CD14-positive monocyte (primary cell): ENCODE results near the gene TMEM151A. TPM values are rescaled to one million over a fixed set of nuclear protein-coding genes. Genes with fewer than 3 reads are reported as not detected.

ENCODE experiments used
- DNase-seq, 3 donors: peaks; one replicate each; pipeline ENCODE4 v3.0.0-alpha.2; 2011 to 2022
- H2AFZ ChIP-seq: 2 replicates; pipeline ENCODE4 v1.6.0; 2012; ENCODE audit warnings: mild to moderate bottlenecking, low read depth, low read length, inconsistent platforms; ENCODE audit not compliant: insufficient read depth, poor library complexity, severe bottlenecking
- H3K27ac ChIP-seq, 2 donors: 1 replicate in 1 of 2; 2 replicates in 1 of 2; pipeline ENCODE4 v1.5.1; 2012 to 2013; ENCODE audit warnings: low read length in 2 of 2, control low read depth in 1 of 2, inconsistent platforms in 1 of 2, low read depth in 1 of 2, mild to moderate bottlenecking in 1 of 2
- H3K27me3 ChIP-seq, 2 donors: one replicate each; pipeline versions ENCODE4 v1.6.0 to v1.6.1; 2011 to 2013; ENCODE audit warnings: low read length in 2 of 2; ENCODE audit not compliant: control insufficient read depth in 2 of 2, insufficient read depth in 2 of 2
- H3K36me3 ChIP-seq, 2 donors: replicated peaks in 1 of 2; 1 replicate in 1 of 2; 2 replicates in 1 of 2; pipeline versions ENCODE4 v1.5.1 to v1.6.1; 2012 to 2013; ENCODE audit warnings: low read length in 2 of 2, control low read depth in 1 of 2, inconsistent platforms in 1 of 2, mild to moderate bottlenecking in 1 of 2; ENCODE audit not compliant: insufficient read depth in 2 of 2, control insufficient read depth in 1 of 2
- H3K4me1 ChIP-seq, 2 donors: 1 replicate in 1 of 2; 2 replicates in 1 of 2; pipeline versions ENCODE4 v1.5.1 to v1.6.1; 2012 to 2013; ENCODE audit warnings: low read length in 2 of 2, control low read depth in 1 of 2, inconsistent platforms in 1 of 2, mild to moderate bottlenecking in 1 of 2, moderate library complexity in 1 of 2; ENCODE audit not compliant: insufficient read depth in 2 of 2, control insufficient read depth in 1 of 2
- H3K4me2 ChIP-seq: replicated peaks from 2 replicates; pipeline ENCODE3; 2012; ENCODE audit warnings: low read length, moderate library complexity, mild to moderate bottlenecking; ENCODE audit not compliant: poor library complexity, severe bottlenecking; ENCODE audit errors: extremely low read depth
- H3K4me3 ChIP-seq, 3 experiments: fragments of 200-600 bp in 1 of 3; sonication (generic) in 1 of 3; replicated peaks in 1 of 3; 1 replicate in 2 of 3; 2 replicates in 1 of 3; pipeline ENCODE4 v1.5.1; 2011 to 2013; ENCODE audit warnings: low read length in 3 of 3, mild to moderate bottlenecking in 3 of 3, control low read depth in 2 of 3, low read depth in 2 of 3, inconsistent platforms in 1 of 3, moderate library complexity in 1 of 3
- H3K79me2 ChIP-seq: 2 replicates; pipeline ENCODE4 v1.6.0; 2012; ENCODE audit warnings: mild to moderate bottlenecking, control low read depth, inconsistent platforms, low read length, moderate library complexity; ENCODE audit not compliant: insufficient read depth
- H3K9ac ChIP-seq: 2 replicates; pipeline ENCODE4 v1.6.0; 2017; ENCODE audit warnings: low read length, mild to moderate bottlenecking; ENCODE audit not compliant: insufficient read depth, poor library complexity, severe bottlenecking
- H3K9me3 ChIP-seq, 2 donors: replicated peaks in 1 of 2; 1 replicate in 1 of 2; 2 replicates in 1 of 2; pipeline versions ENCODE4 v1.5.1 to v1.6.1; 2012 to 2013; ENCODE audit warnings: low read length in 2 of 2, control low read depth in 1 of 2; ENCODE audit not compliant: control insufficient read depth in 1 of 2, insufficient read depth in 1 of 2
- H4K20me1 ChIP-seq: 2 replicates; pipeline ENCODE4 v1.6.0; 2012; ENCODE audit warnings: mild to moderate bottlenecking, low read length, control low read depth, moderate library complexity; ENCODE audit not compliant: insufficient read depth
- H3K27ac Mint-ChIP-seq, 7 donors: one replicate each; pipeline ENCODE4 v1.8.0; 2020; ENCODE audit warnings: mild to moderate bottlenecking in 7 of 7, mixed read lengths in 7 of 7, moderate library complexity in 6 of 7, inconsistent platforms in 2 of 7
- H3K27me3 Mint-ChIP-seq, 3 donors: one replicate each; pipeline ENCODE4 v1.8.0; 2021 to 2022; ENCODE audit warnings: low read depth in 3 of 3, mild to moderate bottlenecking in 3 of 3, mixed read lengths in 3 of 3, moderate library complexity in 3 of 3, inconsistent platforms in 1 of 3
- H3K36me3 Mint-ChIP-seq, 2 donors: one replicate each; pipeline ENCODE4 v1.8.0; 2020; ENCODE audit warnings: mixed read lengths in 2 of 2, inconsistent platforms in 1 of 2, mild to moderate bottlenecking in 1 of 2
- H3K4me1 Mint-ChIP-seq: one replicate; pipeline ENCODE4 v1.8.0; 2020; ENCODE audit warnings: mild to moderate bottlenecking, mixed read lengths
- H3K4me3 Mint-ChIP-seq, 2 donors: one replicate each; pipeline ENCODE4 v1.8.0; 2020; ENCODE audit warnings: mild to moderate bottlenecking in 2 of 2, mixed read lengths in 2 of 2, moderate library complexity in 1 of 2
- H3K9me3 Mint-ChIP-seq, 7 donors: one replicate each; pipeline ENCODE4 v1.8.0; 2020 to 2022; ENCODE audit warnings: mixed read lengths in 7 of 7, mild to moderate bottlenecking in 6 of 7, moderate library complexity in 6 of 7, inconsistent platforms in 2 of 7
- CTCF ChIP-seq: fragments of 200-600 bp; IDR thresholded peaks from one replicate; pipeline ENCODE4 v1.8.0; 2022; ENCODE audit warnings: antibody characterized with exemption, mild to moderate bottlenecking
- WGBS: methylation state at CpG from one replicate; pipeline ENCODE4 v1.1.5; 2013; ENCODE audit warnings: missing lambda C conversion rate; ENCODE audit not compliant: insufficient coverage; 5-methylcytosine and 5-hydroxymethylcytosine counted together
- intact Hi-C, 2 donors: fragments of 100-400 bp; cut with micrococcal nuclease; formaldehyde crosslinking; loops; one replicate each; pipeline versions ENCODE4 v1.15.0 to v1.15.1; 2023
- polyA plus RNA-seq, 3 donors: library from polyadenylated mRNA; depleted of rRNA in 1 of 3; unstranded in 2 of 3; stranded (reverse) in 1 of 3; fragments of 300-500 nt in 2 of 3; fragments of >200 nt in 1 of 3; fragmentation: Illumina TruSeq in 2 of 3; gene quantifications; 1 replicate in 2 of 3; 2 replicates in 1 of 3; pipeline ENCODE4 v1.2.3, GENCODE V29; 2012 to 2021

TMEM151A gene
- polyA plus RNA-seq, 3 donors: not detected

DNA sequence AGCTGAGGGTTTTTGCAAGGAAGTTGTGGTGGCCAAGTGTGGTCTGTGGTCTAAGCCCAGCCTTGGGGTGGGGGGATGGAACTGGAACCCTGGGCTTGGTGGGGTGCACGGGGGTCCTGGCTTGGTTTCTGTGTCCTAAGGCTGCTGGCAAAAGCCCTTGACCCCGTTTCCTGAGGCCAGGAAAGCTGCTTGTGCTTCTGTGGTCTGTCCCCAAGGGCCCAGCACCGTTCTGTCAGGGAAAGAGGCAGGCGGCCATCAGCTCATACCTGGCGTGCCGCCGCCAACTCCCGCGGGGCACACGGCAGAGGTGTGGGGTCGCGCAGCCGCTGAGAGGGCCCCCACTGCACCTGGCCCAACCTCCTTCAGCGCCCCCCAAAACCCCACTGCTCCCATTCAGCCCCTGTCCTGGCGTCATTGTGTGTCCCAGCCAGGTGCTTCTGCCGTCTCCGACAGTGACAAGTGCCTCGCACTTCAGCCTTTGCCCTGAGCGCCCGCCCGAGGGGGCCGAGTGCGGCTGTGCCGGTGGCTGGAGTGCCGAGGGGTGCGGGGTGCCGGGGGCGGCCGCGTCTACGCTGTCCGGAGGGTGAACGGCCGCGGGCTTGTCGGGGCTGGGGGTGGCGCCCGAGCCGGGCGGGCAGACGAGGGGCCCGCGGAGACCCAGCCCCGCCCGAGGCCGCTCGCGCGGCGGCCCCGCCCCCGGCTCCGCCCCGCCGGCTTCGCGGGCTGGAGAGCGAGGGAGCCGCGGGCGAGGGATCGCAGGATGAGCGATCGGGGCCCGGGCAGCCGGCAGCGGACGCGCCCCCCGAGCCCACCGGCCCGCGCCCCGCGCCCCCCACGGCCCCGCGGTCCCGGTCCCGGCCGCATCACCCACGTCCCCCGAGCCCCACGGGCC is 14.0 kb upstream of the TMEM151A start, which contains the start of gene CNIH2:
CNIH2 (plus strand) TSS at position 705 of the 892 bp plus-strand sequence. CDS start 282 bp downstream, outside the sequence.
- no peak within 1 kb of the TSS for H3K27ac Mint-ChIP-seq

More for the DNA sequence above, 14.0 kb upstream of the TMEM151A start, which contains the start of gene CNIH2:
- H3K4me3 Mint-ChIP-seq: peak within 1 kb of the TSS; percentile 65 to 82
- no peak for TF ChIP-seq CTCF
- no peak within 1 kb of the TSS for H3K27ac ChIP-seq
- no peaks in the 10 kb centered on the region for H3K9me3 ChIP-seq
- H2AFZ ChIP-seq: no peak within 1 kb of the TSS
- peaks cover 27 to 37% (median 32%) of the 10 kb centered on the region in 3 donors for H3K27me3 Mint-ChIP-seq
- peaks cover 47 to 50% of the 10 kb centered on the region in 2 donors for H3K36me3 Mint-ChIP-seq
- under 1% methylated on average over 83 of the region's 84 CpGs for WGBS
- intact Hi-C loops: no loop called here
- H3K79me2 ChIP-seq: peaks cover 1% of the 10 kb centered on the region
- peaks cover 0 to 7% (median 2%) of the 10 kb centered on the region in 7 donors for H3K9me3 Mint-ChIP-seq
- H3K4me1 ChIP-seq: peaks cover 7 to 19% of the 10 kb centered on the region in 2 donors
- no peak within 1 kb of the TSS for H3K9ac ChIP-seq
- peaks cover 73% of the 10 kb centered on the region for H4K20me1 ChIP-seq
- peak within 1 kb of the TSS; percentile 64 for H3K4me2 ChIP-seq
- no peak for DNase-seq
- H3K27me3 ChIP-seq: peaks cover 3 to 23% of the 10 kb centered on the region in 2 donors
- peaks cover 37 to 38% of the 10 kb centered on the region in 2 donors for H3K36me3 ChIP-seq
- peaks cover 18% of the 10 kb centered on the region for H3K4me1 Mint-ChIP-seq
- peak within 1 kb of the TSS in 1 of 3 experiments; percentile 46 for H3K4me3 ChIP-seq
